Activated naive CD8-positive, alpha-beta T cell (primary cell): ENCODE results near the gene TGM4.

Experiments used
- H3K27ac Mint-ChIP-seq: one replicate; pipeline ENCODE4 v1.8.0; 2021; ENCODE audit warnings: mixed read lengths
- H3K27me3 Mint-ChIP-seq: one replicate; pipeline ENCODE4 v1.8.0; 2021; ENCODE audit warnings: mixed read lengths
- H3K36me3 Mint-ChIP-seq: one replicate; pipeline ENCODE4 v1.8.0; 2021; ENCODE audit warnings: mixed read lengths
- H3K4me1 Mint-ChIP-seq: one replicate; pipeline ENCODE4 v1.8.0; 2021; ENCODE audit warnings: low read depth, mixed read lengths
- H3K4me3 Mint-ChIP-seq: one replicate; pipeline ENCODE4 v1.8.0; 2021; ENCODE audit warnings: mild to moderate bottlenecking, mixed read lengths
- H3K9me3 Mint-ChIP-seq: one replicate; pipeline ENCODE4 v1.8.0; 2021; ENCODE audit warnings: low read depth, mixed read lengths

The TGM4 gene

DNA sequence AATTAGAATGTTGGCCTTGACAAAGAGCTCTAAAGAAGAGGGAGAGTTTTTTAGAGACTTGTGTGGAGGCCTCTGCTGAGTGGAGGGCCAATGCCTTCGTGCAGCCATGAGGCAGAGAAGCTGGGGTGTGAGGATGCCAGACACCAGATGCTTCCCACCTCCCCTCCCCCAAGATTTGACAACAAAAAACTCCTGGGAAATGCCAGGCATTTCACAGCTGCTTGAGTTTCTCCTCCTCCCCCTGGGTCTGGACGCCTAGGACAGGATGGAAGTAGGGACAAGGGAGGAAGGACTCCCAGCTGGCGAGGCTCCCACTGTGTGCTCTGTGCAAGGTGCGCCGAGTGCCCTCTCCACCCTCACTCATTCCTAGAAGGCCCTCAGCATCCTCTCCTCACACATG is 20.1 kb downstream of the TGM4 start:
- no peaks in the 10 kb centered on the region for H3K9me3 Mint-ChIP-seq
- H3K27me3 Mint-ChIP-seq: peaks cover under 1% of the 10 kb centered on the region
- H3K4me1 Mint-ChIP-seq: no peaks in the 10 kb centered on the region
- no peaks in the 10 kb centered on the region for H3K36me3 Mint-ChIP-seq
- H3K4me3 Mint-ChIP-seq: no peak overlapping the region
- no peak overlapping the region for H3K27ac Mint-ChIP-seq

DNA sequence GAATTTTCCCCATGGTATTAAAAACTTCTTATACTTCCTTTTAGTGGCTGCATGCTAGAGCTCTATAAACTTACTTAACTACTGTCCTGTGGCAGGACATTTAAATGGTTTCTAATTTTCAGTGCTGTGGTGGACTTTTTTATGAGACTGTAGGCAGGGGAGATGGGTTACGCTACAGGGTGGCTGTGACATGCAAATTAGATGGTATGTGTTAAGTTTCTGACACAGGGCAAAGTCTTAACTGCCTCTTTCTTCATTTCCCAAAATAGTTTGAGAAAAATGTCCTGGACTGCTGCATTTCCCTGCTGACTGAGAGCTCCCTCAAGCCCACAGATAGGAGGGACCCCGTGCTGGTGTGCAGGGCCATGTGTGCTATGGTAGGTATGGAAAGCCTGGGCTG is 22.0 kb downstream of the TGM4 start:
- H3K27ac Mint-ChIP-seq: no peak overlapping the region

DNA sequence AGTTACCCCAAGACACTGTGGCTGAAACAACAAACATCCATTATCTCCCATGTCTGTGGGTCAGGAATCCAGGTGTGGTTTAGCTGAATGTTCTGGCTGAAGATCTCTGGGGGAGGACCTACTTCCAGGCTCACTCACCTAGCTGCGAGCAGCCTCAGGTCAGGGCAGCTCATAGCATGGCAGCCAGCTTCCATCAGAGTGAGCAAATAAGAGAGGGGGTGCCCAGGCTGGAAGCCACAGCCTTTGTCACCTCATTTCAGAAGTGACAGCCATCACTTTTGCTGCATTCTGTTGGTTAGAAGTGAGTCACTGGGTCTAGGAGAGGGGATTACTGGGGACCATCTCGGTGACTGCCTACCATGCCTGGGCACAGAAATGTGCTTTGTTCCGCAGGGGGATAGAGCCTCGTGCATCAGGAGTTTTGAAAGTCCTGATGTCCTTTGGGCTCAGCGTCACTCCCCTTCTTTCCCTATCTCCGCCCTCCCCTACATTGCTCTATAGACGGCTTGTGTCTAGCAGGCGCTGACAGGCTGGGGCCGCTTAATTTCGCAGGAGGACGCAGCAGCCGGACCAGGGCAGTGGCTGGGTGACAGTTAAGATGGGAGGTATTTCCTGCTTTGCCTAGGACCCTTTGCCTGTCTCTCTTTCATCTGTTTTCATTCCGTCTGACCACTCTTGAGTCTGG is 25.4 kb downstream of the TGM4 start:
- Mint-ChIP-seq H3K4me1 (no peaks in the 10 kb centered on the region), H3K36me3 (no peaks in the 10 kb centered on the region), H3K4me3 (no peak overlapping the region), H3K27me3 (peaks cover 10% of the 10 kb centered on the region), H3K9me3 (no peaks in the 10 kb centered on the region), H3K27ac (no peak overlapping the region)

More for the DNA sequence above, 22.0 kb downstream of the TGM4 start:
- H3K4me3 Mint-ChIP-seq: no peak overlapping the region
- H3K9me3 Mint-ChIP-seq: no peaks in the 10 kb centered on the region
- H3K27me3 Mint-ChIP-seq: peaks cover 5% of the 10 kb centered on the region
- no peaks in the 10 kb centered on the region for H3K36me3 Mint-ChIP-seq
- no peaks in the 10 kb centered on the region for H3K4me1 Mint-ChIP-seq

DNA sequence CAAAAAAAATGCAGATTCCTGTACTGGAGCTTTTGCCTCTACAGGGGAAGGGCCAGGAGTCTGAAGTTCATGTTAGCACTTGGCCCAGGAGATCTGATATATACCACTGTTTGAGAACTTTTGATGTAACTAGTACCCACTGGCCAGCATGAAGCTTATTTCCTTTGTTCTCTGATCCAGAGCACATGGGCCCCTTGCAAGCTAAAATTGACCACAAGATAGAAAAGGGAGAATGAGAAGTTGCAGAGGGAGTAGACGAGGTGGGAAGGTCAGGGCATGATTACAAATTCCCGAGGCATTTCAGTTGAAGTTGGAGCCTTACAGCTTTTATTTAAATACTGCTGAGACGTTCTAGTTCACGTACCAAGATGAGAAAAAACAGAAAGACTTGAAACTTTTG is 28.2 kb downstream of the TGM4 start:
- H3K27me3 Mint-ChIP-seq: peaks cover 15% of the 10 kb centered on the region
- H3K36me3 Mint-ChIP-seq: peaks cover 2% of the 10 kb centered on the region
- H3K27ac Mint-ChIP-seq: no peak overlapping the region
- no peaks in the 10 kb centered on the region for H3K9me3 Mint-ChIP-seq
- H3K4me1 Mint-ChIP-seq: no peaks in the 10 kb centered on the region
- no peak overlapping the region for H3K4me3 Mint-ChIP-seq

DNA sequence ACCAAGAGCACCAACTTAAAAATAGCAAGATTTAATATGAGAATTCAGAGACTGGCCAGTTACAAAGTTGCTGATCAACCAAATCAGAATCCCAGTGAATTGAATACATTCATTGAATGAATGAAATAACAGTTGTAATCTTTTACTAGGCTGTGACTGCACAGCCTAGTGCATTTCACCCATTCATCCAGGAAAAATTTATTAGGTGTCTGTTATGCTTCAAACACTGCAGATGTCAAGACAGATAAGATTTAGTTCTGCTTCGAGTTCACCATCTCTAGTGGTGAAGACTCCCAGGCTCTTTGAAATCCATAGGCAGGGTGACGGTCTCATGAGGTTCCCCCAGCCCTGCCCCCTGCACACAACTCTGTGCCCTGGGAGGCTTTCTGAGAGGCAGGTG is 28.9 kb downstream of the TGM4 start:
- Mint-ChIP-seq H3K9me3 (no peaks in the 10 kb centered on the region), H3K4me3 (no peak overlapping the region), H3K36me3 (peaks cover 2% of the 10 kb centered on the region), H3K27ac (no peak overlapping the region), H3K4me1 (no peaks in the 10 kb centered on the region), H3K27me3 (peaks cover 21% of the 10 kb centered on the region)

DNA sequence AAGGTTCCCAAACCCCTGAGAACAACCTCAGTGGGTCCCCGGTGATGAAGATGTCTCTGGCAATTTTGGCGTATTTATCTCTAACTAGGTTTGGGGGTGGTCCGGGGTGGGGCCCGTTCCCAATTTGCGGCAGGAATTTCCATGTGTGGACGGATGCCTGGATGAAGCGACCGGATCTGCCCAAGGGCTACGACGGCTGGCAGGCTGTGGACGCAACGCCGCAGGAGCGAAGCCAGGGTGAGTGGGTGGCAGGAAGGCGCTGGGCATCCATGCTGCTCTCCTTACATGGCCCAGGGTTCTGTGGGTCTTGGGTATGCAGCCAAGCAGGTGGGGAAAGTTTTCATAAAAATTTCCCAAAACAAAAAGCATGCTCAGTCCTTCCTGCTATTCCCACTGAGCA is 29.3 kb downstream of the TGM4 start:
- H3K4me1 Mint-ChIP-seq: no peaks in the 10 kb centered on the region
- H3K36me3 Mint-ChIP-seq: peaks cover 5% of the 10 kb centered on the region
- peaks cover 21% of the 10 kb centered on the region for H3K27me3 Mint-ChIP-seq
- no peak overlapping the region for H3K4me3 Mint-ChIP-seq
- no peaks in the 10 kb centered on the region for H3K9me3 Mint-ChIP-seq
- no peak overlapping the region for H3K27ac Mint-ChIP-seq

DNA sequence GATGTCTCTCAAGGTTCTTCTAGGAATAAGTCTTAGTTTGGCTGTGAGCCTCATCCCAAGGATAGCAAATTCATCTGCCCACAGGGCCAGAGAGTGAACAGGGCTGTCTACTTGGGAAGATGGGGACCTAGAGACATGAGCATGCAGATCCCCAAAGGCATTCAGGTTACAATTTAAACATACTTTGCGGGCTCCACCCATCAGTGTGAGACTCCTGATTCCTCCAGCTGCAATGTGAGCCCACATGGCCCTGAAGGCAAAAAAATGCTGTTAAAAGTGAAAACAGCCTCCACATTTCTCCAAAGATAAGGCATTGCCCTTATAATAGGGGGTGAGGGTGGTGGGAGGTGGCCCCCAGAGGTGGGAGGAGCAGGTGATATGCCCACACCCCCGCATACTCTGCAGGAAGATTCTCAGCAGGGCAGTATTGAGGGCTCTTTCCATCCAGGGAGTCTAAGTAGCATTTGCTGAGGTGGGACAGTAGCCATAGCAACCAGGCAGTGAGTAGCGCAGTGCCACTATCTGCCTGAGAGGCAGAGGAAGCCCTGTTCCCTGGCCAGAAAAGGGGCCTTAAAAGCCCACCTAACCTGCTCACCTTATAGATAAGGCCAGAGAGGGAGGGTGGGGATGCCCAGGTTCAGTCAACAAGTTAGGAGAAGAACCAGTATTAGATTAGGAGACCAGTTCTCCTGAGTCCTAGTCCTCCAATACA is 31.2 kb downstream of the TGM4 start:
- Mint-ChIP-seq H3K27ac (no peak overlapping the region), H3K36me3 (peaks cover 5% of the 10 kb centered on the region), H3K4me3 (no peak overlapping the region), H3K4me1 (no peaks in the 10 kb centered on the region), H3K9me3 (no peaks in the 10 kb centered on the region), H3K27me3 (peaks cover 21% of the 10 kb centered on the region)

DNA sequence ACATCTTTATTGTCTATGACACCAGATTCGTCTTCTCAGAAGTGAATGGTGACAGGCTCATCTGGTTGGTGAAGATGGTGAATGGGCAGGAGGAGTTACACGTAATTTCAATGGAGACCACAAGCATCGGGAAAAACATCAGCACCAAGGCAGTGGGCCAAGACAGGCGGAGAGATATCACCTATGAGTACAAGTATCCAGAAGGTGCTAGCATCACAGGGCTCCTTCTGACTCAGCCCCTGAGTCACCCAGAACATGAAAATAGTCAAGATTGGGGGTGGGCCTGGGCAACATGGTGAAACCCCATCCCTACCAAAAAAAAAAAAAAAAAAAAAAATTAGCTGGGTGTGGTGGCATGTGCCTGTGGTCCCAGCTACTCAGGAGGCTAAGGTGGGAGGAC is 32.6 kb downstream of the TGM4 start:
- H3K9me3 Mint-ChIP-seq: no peaks in the 10 kb centered on the region
- H3K27me3 Mint-ChIP-seq: peaks cover 21% of the 10 kb centered on the region
- H3K27ac Mint-ChIP-seq: no peak overlapping the region
- no peaks in the 10 kb centered on the region for H3K4me1 Mint-ChIP-seq
- no peak overlapping the region for H3K4me3 Mint-ChIP-seq
- peaks cover 5% of the 10 kb centered on the region for H3K36me3 Mint-ChIP-seq

DNA sequence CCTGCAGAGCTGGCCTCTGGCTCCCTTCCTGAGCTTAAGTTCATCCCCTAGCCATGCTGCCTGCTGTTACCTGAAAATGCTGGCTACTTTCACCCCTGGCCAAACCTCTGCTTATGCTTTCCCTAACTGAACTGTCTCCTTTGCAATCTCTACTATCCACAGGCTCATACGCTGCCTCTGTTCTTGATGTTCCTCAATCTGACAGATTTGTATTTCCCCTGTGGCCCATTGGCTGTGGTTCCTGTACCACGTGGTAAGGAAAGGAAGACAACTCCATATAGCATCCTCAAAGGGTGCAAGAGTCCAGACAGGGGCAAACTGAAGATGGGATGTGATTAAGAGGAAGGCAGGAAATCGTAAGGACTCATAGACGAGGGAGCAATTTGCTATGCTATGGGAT is 33.2 kb downstream of the TGM4 start:
- peaks cover 5% of the 10 kb centered on the region for H3K36me3 Mint-ChIP-seq

DNA sequence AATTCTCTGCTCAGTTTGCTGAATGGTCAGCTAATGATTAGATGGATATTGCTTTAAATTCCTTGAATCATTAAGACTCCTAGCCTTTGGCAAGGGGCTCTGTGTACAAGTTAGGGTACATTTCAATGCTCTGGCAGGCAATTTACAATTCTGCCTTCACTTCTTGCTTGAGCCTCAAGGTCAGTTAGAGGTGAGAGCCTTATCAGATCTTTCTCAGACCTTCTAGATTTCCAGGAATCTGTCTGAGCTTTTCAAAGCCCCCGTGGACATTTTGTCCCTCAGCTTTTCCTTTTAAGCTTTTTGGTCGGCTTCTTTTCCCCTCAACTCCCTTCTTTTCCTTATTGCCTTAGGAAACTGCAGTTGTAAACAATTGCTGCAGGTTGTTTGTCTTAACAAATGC is 34.7 kb downstream of the TGM4 start:
- Mint-ChIP-seq H3K27ac (no peak overlapping the region), H3K36me3 (peaks cover 5% of the 10 kb centered on the region), H3K4me3 (no peak overlapping the region), H3K4me1 (no peaks in the 10 kb centered on the region), H3K9me3 (no peaks in the 10 kb centered on the region), H3K27me3 (peaks cover 16% of the 10 kb centered on the region)

More for the DNA sequence above, 33.2 kb downstream of the TGM4 start:
- Mint-ChIP-seq H3K27me3 (peaks cover 21% of the 10 kb centered on the region), H3K27ac (no peak overlapping the region), H3K4me3 (no peak overlapping the region), H3K4me1 (no peaks in the 10 kb centered on the region), H3K9me3 (no peaks in the 10 kb centered on the region)

DNA sequence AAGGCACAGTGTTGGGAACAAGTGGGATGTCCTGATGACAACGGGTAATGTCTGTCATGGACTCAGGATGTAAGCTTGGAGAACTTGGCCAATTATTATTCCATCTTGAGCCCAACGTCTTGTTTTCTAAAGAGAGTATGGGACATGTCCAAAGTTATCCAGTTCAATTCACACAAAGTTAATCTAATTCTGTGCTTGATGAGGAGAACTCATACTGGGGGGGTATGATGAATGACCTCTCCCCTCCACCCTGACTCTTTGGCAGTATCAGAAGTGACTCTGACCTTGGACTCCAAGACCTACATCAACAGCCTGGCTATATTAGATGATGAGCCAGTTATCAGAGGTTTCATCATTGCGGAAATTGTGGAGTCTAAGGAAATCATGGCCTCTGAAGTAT is 36.3 kb downstream of the TGM4 start:
- peaks cover 5% of the 10 kb centered on the region for H3K36me3 Mint-ChIP-seq
- no peak overlapping the region for H3K4me3 Mint-ChIP-seq
- H3K9me3 Mint-ChIP-seq: no peaks in the 10 kb centered on the region
- H3K4me1 Mint-ChIP-seq: no peaks in the 10 kb centered on the region
- peaks cover 16% of the 10 kb centered on the region for H3K27me3 Mint-ChIP-seq
- H3K27ac Mint-ChIP-seq: no peak overlapping the region

DNA sequence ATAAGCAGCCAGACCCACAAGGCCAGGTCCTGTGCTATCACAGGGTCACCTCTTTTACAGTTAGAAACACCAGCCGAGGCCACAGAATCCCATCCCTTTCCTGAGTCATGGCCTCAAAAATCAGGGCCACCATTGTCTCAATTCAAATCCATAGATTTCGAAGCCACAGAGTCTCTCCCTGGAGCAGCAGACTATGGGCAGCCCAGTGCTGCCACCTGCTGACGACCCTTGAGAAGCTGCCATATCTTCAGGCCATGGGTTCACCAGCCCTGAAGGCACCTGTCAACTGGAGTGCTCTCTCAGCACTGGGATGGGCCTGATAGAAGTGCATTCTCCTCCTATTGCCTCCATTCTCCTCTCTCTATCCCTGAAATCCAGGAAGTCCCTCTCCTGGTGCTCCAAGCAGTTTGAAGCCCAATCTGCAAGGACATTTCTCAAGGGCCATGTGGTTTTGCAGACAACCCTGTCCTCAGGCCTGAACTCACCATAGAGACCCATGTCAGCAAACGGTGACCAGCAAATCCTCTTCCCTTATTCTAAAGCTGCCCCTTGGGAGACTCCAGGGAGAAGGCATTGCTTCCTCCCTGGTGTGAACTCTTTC is 39.6 kb downstream of the TGM4 start:
- Mint-ChIP-seq H3K27me3 (peaks cover 5% of the 10 kb centered on the region), H3K9me3 (no peaks in the 10 kb centered on the region), H3K27ac (no peak overlapping the region), H3K36me3 (no peaks in the 10 kb centered on the region), H3K4me3 (no peak overlapping the region), H3K4me1 (no peaks in the 10 kb centered on the region)

DNA sequence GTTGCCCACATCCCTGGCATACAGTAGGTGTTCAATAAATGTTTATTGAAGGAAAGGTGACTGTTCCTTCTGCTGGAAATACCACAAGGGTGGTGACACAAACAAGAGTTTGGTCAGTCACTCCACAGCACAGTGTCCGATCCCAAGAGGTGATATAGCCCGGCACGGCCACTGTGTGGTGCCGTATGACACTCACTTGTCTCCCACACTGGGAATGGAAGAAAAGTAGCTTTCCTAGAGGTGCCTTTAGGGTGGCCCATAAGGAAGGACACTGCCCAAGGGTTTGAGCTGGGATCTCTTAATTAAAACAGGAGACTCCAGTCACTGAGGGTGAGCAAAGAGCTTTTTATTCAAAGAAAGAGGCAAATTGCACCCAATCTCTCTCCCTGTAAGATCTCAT is 40.5 kb downstream of the TGM4 start:
- Mint-ChIP-seq H3K9me3 (no peaks in the 10 kb centered on the region), H3K27me3 (peaks cover 5% of the 10 kb centered on the region), H3K27ac (no peak overlapping the region), H3K36me3 (no peaks in the 10 kb centered on the region), H3K4me1 (no peaks in the 10 kb centered on the region), H3K4me3 (no peak overlapping the region)

DNA sequence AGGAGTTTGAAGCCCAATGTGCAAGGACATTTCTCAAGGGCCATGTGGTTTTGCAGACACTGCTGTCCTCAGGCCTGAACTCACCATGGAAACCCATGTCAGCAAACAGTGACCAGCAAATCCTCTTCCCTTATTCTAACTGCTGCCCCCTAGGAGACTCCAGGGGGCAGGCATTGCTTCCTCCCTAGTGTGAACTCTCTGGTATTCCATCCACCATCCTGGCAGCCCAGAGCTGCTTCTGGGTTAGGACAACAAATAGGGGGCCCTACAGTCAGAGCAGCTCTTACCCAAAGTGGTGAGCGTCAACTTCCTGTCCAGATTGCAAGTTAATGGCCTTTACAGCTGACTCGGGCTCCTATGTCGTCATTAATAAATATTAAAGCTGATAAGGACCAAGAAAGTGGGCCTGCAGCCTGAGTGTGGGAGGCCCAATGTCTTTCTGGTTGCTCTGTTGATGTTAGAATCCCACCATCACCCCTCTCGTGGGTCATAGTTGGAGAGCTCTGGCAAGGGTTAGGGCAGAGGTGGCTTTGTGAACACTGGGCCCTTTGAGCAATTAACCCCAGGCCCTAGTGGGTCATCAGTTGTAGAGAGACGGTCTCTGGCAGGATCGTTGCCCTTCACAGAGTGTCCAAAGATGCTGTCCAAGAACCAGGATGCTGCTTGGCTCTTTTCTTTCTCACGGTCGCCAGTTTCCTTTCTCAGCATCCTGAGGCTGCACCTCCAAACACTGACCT is 41.5 kb downstream of the TGM4 start:
- no peaks in the 10 kb centered on the region for H3K4me1 Mint-ChIP-seq
- no peak overlapping the region for H3K27ac Mint-ChIP-seq
- no peaks in the 10 kb centered on the region for H3K9me3 Mint-ChIP-seq
- no peak overlapping the region for H3K4me3 Mint-ChIP-seq
- H3K36me3 Mint-ChIP-seq: no peaks in the 10 kb centered on the region
- H3K27me3 Mint-ChIP-seq: no peaks in the 10 kb centered on the region

DNA sequence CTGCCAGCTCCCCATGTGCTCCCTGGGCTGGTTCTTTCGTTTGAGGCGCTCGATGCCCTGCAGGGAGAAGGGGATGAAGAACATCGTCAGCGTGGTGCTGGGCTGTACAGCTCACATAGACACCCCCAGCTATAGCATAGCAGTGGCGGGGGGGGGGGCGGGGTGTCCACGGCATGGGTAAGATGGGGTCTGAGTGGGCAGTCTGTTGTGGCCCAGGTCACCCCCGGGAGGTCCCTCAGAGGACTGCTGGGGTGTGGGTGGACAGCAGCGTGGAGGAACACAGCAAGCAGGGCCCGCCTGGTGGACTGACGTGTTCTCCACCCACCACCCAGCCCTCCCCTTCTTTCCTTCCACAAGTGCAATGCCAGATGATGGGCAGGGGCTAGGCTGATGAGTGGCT is 43.7 kb downstream of the TGM4 start:
- no peaks in the 10 kb centered on the region for H3K27me3 Mint-ChIP-seq
- no peaks in the 10 kb centered on the region for H3K36me3 Mint-ChIP-seq
- H3K27ac Mint-ChIP-seq: no peak overlapping the region
- H3K4me1 Mint-ChIP-seq: no peaks in the 10 kb centered on the region
- H3K4me3 Mint-ChIP-seq: no peak overlapping the region
- H3K9me3 Mint-ChIP-seq: no peaks in the 10 kb centered on the region
